HuH-7 (cell line): ENCODE results near the gene PXDN.
"Not testable (repeated sequence)": the region's sequence is repeated elsewhere in the genome, so short reads cannot be mapped to it uniquely, and the experiment has no call there.

Experiments used
- DNase-seq: peaks from one replicate; pipeline ENCODE4 v3.0.0; 2011; ENCODE audit warnings: low spot score

Gene PXDN

GRCh38 chr2:1723397-1724042 is 20.8 kb downstream of the PXDN start:
- no peak for DNase-seq

- no peak for DNase-seq
These were observed 21.6 kb downstream of the PXDN start for GRCh38 chr2:1722692-1723091.

- no peak for DNase-seq
These were observed 22.3 kb downstream of the PXDN start for GRCh38 chr2:1721706-1722646.

GRCh38 chr2:1718339-1719220 is 25.7 kb downstream of the PXDN start:
- no peak for DNase-seq

GRCh38 chr2:1717113-1717512 is 27.2 kb downstream of the PXDN start:
- DNase-seq: no peak

- DNase-seq: no peak
These were observed 27.9 kb downstream of the PXDN start for GRCh38 chr2:1716441-1716840.

GRCh38 chr2:1716014-1716305 is 28.4 kb downstream of the PXDN start:
- not testable (repeated sequence) for DNase-seq

- no peak for DNase-seq
These were observed 28.9 kb downstream of the PXDN start for GRCh38 chr2:1715184-1716013.

- no peak for DNase-seq
These were observed 29.8 kb downstream of the PXDN start for GRCh38 chr2:1714291-1715064.

GRCh38 chr2:1713839-1714236 is 30.5 kb downstream of the PXDN start:
- no peak for DNase-seq

- no peak for DNase-seq
These were observed 31.0 kb downstream of the PXDN start for GRCh38 chr2:1713142-1713838.

- DNase-seq: no peak
These were observed 34.3 kb downstream of the PXDN start for GRCh38 chr2:1709946-1710560.

- no peak for DNase-seq
These were observed 35.0 kb downstream of the PXDN start for GRCh38 chr2:1709335-1709605.

GRCh38 chr2:1708476-1709334 is 35.6 kb downstream of the PXDN start:
- no peak for DNase-seq

GRCh38 chr2:1707771-1708418 is 36.4 kb downstream of the PXDN start:
- no peak for DNase-seq

GRCh38 chr2:1706089-1706841 is 38.0 kb downstream of the PXDN start:
- not testable (repeated sequence) for DNase-seq

- no peak for DNase-seq
These were observed 38.7 kb downstream of the PXDN start for GRCh38 chr2:1705557-1706076.
